Muscle layer of colon (tissue), 2 donors: ENCODE results near the gene FOXF1.
A peak's percentile ranks its signal among the peaks of the same experiment; 100 is the strongest.

Experiments
- H3K27ac ChIP-seq: one replicate; pipeline ENCODE4 v1.7.0; 2013; ENCODE audit warnings: low read depth, mild to moderate bottlenecking, low read length, moderate library complexity
- H3K27me3 ChIP-seq, 2 donors: one replicate each; pipeline ENCODE4 v1.7.0; 2013; ENCODE audit warnings: low read length in 2 of 2, mild to moderate bottlenecking in 2 of 2; ENCODE audit not compliant: insufficient read depth in 2 of 2, control insufficient read depth in 1 of 2
- H3K36me3 ChIP-seq: one replicate; pipeline ENCODE4 v1.7.0; 2013; ENCODE audit warnings: mild to moderate bottlenecking, low read length; ENCODE audit not compliant: insufficient read depth
- H3K4me1 ChIP-seq: one replicate; pipeline ENCODE4 v1.7.0; 2013; ENCODE audit warnings: mild to moderate bottlenecking, low read length; ENCODE audit not compliant: insufficient read depth
- H3K4me3 ChIP-seq, 2 donors: one replicate each; pipeline ENCODE4 v1.7.0; 2013; ENCODE audit warnings: low read length in 2 of 2, low read depth in 1 of 2, mild to moderate bottlenecking in 1 of 2, moderate library complexity in 1 of 2
- H3K9ac ChIP-seq: one replicate; pipeline ENCODE4 v1.7.0; 2013; ENCODE audit warnings: low read length
- H3K9me3 ChIP-seq: one replicate; pipeline ENCODE4 v1.7.0; 2013; ENCODE audit warnings: mild to moderate bottlenecking, low read length
- donor health status: abdominal sarcoma.
- donor health status: Adenocarcinoma of cecum.

The FOXF1 gene

DNA sequence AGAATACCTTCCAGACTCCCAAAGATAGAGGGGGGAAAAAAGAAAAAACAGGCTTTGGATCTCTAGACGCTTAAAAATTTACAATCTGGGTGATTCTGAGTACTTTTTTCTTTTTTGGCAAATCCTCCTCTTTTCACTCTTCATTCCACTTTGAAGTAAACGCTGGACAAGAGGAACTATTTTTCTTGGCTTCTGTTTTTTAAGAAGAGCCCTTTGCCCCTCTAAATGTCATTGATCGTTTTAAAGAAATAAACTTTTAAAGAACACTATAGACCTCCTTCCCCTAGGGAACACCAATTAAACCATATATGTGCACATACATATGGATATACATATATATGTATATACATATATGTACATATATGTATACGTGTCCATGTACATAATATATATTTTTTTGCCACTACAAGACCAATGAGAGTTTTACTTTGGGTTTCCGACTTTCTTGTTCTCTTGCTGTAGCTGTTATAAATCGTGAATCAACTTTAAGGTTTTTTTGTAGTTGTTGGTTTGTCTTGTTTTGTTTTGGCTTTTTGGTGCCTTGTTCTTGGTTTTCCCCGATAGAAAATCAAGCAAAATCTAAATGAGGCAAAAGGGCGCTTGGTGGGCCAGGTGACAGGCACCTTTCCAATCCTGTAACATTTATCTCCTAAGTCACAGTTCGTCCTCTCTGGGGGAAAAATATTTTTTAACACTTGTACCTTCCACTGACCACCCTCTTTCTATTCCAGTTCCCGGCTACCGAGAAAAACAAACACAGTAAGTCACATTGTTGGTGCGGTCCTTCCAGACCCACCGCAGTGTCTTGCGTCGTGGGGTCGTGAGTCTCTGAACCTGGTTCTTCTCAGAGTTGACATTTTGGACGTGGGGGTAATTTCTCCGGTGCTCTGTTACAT, 4.4 kb downstream of the FOXF1 start:
- peak overlapping the region; percentile 85 for H3K9ac ChIP-seq
- no peaks in the 10 kb centered on the region for H3K9me3 ChIP-seq
- H3K4me3 ChIP-seq = peak overlapping the region; percentile 69 to 93
- peaks cover 0 to 4% of the 10 kb centered on the region in 2 donors for H3K27me3 ChIP-seq
- peak overlapping the region; percentile 97 for H3K27ac ChIP-seq
- H3K36me3 ChIP-seq = peaks cover 17% of the 10 kb centered on the region
- H3K4me1 ChIP-seq = peaks cover 26% of the 10 kb centered on the region

DNA sequence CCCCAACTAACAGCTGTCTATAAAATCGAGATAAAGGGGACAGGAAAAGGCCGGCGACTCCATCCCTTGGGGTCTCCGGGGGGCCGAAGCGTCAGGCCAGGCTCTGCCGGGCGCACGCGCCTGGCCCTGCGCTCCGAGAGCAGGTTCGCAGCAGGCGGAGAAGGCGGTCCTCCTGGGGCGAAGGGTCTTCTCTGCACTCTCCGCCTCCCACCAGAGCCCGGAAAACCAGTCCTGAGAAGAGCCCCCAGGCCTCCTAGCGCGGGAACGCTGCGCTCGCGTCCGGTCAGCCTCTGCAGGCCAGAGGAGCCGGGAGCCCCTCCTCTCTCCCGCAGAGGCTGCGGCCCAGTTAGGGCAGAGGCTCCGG, 5.1 kb downstream of the FOXF1 start:
- peaks cover 0 to 4% of the 10 kb centered on the region in 2 donors for H3K27me3 ChIP-seq
- H3K36me3 ChIP-seq = peaks cover 17% of the 10 kb centered on the region
- H3K9me3 ChIP-seq = no peaks in the 10 kb centered on the region
- H3K27ac ChIP-seq = peak overlapping the region; percentile 97
- peaks cover 31% of the 10 kb centered on the region for H3K4me1 ChIP-seq
- peak overlapping the region; percentile 69 to 93 for H3K4me3 ChIP-seq
- H3K9ac ChIP-seq = peak overlapping the region; percentile 85

DNA sequence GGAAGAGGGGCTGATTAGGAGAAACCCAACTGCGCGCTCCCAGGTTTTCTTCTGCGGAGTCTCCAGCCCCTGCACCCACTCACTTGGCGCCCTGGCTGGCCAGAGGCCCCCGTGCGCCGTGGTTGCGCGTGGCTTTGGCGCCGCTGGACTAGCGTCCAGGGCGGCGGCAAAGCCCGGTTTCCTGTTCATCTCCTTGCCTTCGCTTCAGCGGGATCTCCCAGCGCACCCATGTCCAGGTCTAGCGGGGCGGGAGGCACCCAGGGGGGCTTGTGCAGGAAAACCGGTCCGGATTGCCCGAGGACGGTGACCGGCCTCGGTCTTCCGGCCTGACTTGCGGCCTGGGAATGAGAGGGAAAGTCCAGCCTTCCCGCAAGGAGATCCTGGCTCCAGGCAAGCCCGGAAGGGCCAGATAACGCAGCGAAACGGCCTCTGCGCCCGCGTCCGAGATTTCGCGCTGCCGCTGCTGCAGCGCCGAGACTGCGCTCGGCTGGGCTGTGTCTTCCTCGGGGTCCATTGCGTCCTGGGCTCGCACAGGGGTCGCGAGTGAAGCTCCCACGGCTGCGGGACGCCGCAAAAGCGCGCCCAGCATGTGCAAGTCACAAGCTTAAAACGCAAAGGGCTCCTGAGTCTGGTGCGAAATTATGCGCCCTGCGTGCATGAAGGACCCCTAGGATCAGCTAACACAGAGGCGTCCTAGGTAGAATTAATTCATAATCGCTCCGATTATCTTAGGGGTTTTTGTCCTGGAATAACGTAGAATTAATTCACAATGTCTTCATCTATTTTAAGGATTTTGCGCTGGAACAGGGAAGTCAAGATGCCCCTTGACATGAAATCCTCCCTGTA, 5.7 kb downstream of the FOXF1 start:
- H3K27ac ChIP-seq = peak overlapping the region; percentile 97
- peak overlapping the region; percentile 85 for H3K9ac ChIP-seq
- H3K27me3 ChIP-seq = peaks cover 0 to 4% of the 10 kb centered on the region in 2 donors
- peaks cover 34% of the 10 kb centered on the region for H3K4me1 ChIP-seq
- no peaks in the 10 kb centered on the region for H3K9me3 ChIP-seq
- peak overlapping the region; percentile 69 to 93 for H3K4me3 ChIP-seq
- peaks cover 17% of the 10 kb centered on the region for H3K36me3 ChIP-seq

DNA sequence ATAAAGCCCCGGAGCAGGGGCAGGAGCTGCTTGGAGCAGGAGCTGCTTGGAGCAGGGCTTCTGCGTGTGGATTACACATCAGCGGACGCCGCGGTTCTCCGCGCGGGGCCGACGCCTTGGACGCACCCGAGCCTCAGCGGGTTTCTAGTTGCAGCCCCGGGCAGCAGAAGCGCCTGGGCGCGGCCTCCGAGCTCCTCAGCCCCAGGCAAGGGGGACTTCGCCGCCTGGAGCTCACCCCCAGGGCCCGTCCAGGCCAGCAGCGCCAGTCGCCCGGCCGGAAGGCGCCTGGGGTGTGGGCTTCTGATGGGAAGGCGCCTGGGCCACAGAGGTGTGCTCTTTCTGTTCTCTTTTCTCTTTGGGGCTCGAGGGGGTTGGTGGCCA, 6.3 kb downstream of the FOXF1 start:
- Histone ChIP-seq H3K27ac (peak overlapping the region; percentile 97), H3K27me3 (peaks cover 0 to 4% of the 10 kb centered on the region in 2 donors)

DNA sequence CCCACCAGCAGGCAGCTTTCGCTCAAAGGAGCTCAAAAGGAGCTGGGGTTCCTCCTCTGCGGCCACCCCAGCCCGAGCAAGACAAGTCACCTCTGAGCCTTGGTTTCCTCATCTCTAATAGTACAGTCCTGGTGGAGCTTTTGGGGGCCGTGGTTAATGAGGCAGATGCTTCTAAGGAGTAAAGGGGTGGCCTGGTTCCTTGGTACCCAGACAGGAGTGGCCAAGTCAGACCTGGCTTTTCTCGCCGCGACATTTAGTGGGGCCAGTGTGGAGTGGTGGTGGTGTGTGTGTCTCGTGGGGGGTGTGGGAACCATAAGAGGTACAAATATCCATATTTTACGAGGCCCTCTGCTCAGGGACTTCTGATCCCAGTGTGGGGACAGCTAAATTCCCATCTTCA, 6.7 kb downstream of the FOXF1 start:
- H3K4me1 ChIP-seq = peaks cover 34% of the 10 kb centered on the region
- peaks cover 0 to 4% of the 10 kb centered on the region in 2 donors for H3K27me3 ChIP-seq
- H3K4me3 ChIP-seq = peak overlapping the region; percentile 69 to 93
- H3K27ac ChIP-seq = peak overlapping the region; percentile 97
- peaks cover 17% of the 10 kb centered on the region for H3K36me3 ChIP-seq
- H3K9me3 ChIP-seq = no peaks in the 10 kb centered on the region
- peak overlapping the region; percentile 85 for H3K9ac ChIP-seq

More for the DNA sequence above, 6.3 kb downstream of the FOXF1 start:
- H3K4me3 ChIP-seq = peak overlapping the region; percentile 69 to 93
- H3K9ac ChIP-seq = peak overlapping the region; percentile 85
- peaks cover 34% of the 10 kb centered on the region for H3K4me1 ChIP-seq
- H3K36me3 ChIP-seq = peaks cover 17% of the 10 kb centered on the region
- H3K9me3 ChIP-seq = no peaks in the 10 kb centered on the region

DNA sequence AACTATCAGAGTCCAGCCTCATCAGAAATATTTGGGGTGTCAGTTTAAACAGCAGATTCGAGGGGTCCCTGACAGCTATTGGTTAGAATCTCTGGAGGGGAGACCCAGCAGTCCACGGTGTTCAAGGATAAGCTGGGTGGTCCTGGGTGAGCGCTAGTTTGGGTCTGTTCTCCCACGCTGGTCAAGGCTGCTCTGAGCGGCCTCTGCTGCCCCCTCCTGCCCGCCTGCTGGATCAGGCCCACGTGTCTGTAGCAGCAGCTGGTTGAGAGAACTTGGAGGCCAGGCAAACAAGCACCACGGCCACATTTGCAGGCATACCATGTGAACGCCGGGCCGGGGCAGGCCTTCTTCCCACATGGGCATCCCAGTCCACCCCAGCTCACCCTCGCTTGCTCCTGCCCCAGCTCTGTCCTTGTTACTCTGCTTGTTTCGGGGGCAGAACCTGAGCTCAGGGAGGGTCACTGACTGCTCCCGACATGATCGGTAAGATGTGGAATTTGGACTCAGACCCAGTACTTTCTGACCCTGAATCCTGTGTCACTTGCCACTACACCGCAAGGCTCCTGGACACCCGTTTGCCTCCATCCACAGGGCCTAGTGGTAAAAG, 7.4 kb downstream of the FOXF1 start:
- Histone ChIP-seq H3K4me1 (peaks cover 34% of the 10 kb centered on the region), H3K9ac (peak overlapping the region; percentile 85), H3K36me3 (peaks cover 14% of the 10 kb centered on the region), H3K4me3 (peak overlapping the region; percentile 69 to 93), H3K27me3 (peaks cover 0 to 4% of the 10 kb centered on the region in 2 donors), H3K27ac (peak overlapping the region; percentile 97), H3K9me3 (no peaks in the 10 kb centered on the region)

DNA sequence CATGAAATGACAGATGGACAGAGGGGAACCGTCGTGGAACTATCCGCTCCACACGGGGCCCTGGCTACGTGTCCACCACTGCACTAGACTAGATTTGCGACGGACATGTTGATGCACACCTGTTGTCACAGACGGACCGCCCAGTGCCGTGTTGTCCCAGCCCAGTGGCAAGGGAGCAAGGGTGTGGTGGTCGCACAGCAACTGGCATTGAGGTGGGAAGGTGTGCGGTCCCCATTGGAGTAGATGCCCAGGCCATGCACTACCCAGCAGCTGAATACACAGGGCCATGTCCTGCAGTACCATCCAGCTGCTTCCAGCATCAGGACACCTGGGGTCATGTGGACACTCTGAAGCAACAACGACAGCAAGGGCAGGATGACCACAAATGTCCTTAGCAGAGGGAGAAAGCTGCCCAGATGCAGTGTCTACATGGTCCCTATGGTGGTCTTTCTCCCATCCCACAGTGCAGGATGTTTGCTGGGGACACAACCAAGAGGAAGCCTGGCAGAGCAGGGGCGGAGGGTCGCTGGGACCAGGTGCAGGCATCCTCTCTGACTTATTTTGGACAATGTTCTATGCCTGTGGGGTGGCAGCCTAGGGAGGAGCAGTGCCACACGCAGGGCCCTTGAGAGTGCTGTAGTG, 8.8 kb downstream of the FOXF1 start:
- Histone ChIP-seq H3K4me1 (peaks cover 34% of the 10 kb centered on the region), H3K36me3 (peaks cover 4% of the 10 kb centered on the region), H3K4me3 (peak overlapping the region in 1 of 2 donors; percentile 45), H3K27ac (no peak overlapping the region), H3K9me3 (no peaks in the 10 kb centered on the region), H3K9ac (peak overlapping the region; percentile 13), H3K27me3 (peaks cover 0 to 4% of the 10 kb centered on the region in 2 donors)

DNA sequence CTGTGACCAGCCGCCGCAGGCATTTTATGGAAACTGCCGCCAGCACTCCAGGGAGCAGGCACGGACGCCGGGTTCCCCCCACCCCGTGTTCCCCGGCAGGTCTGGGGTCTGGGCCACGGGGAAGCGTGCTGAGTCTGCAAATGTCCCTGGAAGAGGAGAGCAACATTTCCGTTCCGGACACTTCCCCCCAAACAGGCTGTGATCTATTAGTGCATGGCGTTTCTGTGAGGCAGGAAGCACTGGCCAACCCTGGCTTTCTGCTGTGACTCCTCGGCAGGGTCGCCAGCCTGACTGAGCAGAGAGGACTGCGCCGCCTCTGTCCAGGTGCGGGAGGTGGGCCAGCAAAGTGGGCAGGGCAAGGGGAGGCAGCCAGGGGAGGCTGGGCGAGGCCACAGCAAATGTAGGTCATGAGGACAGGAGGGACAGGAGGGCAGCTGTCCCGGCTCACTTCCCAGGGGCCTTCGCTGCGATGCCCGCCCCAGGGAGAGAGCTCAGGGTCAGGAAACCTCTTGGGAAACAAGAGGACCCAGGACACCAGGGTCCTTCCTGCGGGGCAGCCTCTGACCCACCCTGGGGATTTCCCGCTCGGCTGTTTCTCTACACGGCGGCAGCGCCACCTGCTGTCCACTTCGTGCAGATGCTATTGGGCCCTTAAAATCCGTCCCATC, 9.5 kb downstream of the FOXF1 start:
- peaks cover 4% of the 10 kb centered on the region for H3K36me3 ChIP-seq
- H3K4me3 ChIP-seq = peak overlapping the region in 1 of 2 donors; percentile 45
- peak overlapping the region; percentile 54 for H3K27ac ChIP-seq
- H3K9ac ChIP-seq = peak overlapping the region; percentile 13
- H3K27me3 ChIP-seq = peaks cover 0 to 4% of the 10 kb centered on the region in 2 donors
- peaks cover 34% of the 10 kb centered on the region for H3K4me1 ChIP-seq
- H3K9me3 ChIP-seq = no peaks in the 10 kb centered on the region

DNA sequence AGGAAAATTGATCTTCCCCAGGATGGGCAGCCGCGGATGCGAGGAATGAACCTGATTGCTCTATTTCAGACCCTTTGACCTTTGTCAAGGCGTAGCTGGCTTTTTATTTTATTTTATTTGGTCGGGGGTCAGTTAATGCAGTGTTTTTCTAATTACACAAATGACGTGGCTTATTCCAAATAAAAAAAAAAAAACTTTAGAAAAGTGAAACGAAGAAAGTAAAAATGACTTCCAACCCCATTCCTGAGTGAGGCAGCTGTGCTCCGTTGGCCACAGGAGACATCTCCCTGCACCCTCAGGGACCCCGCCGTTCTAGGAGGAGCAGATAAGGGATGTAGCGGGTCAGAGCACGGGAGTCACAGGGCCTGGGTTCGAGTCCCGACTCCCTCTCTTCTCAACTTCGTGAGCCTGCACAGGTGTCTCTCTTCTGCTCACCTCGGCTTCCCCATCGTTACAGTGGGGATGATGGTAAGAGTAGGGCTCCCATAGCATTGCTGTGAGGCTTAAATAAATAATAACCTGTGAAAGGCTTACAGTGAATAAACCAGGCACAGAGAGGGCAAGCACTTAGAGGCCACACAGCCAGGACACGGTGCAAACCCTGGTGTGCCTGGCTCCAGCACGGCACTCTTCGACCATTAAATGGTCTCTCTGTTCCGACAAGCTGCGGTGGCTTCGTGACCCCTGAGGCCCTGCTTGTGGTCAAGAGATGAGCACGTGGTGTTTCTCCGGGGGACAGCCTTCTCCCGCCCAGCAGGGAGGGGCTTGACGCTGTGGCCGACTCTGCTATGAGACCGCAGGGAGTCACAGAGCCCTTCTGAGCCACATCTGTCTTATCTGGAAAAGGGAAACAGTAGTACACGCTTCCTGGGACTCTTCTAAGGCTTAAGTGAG, 10.2 kb downstream of the FOXF1 start:
- peaks cover 34% of the 10 kb centered on the region for H3K4me1 ChIP-seq
- no peak overlapping the region for H3K9ac ChIP-seq
- peak overlapping the region in 1 of 2 donors; percentile 45 for H3K4me3 ChIP-seq
- H3K9me3 ChIP-seq = no peaks in the 10 kb centered on the region
- H3K27me3 ChIP-seq = peaks cover 0 to 4% of the 10 kb centered on the region in 2 donors
- no peak overlapping the region for H3K27ac ChIP-seq
- no peaks in the 10 kb centered on the region for H3K36me3 ChIP-seq
